Esophagus mucosa (tissue), 1 donor: ENCODE results near the gene LIPE. TPM values are rescaled to one million over a fixed set of nuclear protein-coding genes. Genes with fewer than 3 reads are reported as not detected.

Source experiments
- ATAC-seq: fragments of 200-7000 bp; cut with Tn5 transposase; one replicate; pipeline ENCODE4 v1.9.1; 2020
- total RNA-seq: library from RNA; stranded (reverse); gene quantifications from one replicate; pipeline ENCODE4 v1.2.4, GENCODE V29; 2023
- donor health status: DM: yes; HTN: yes; CAD: no.

LIPE gene
- total RNA-seq, 1 donor from 2014 or later: 10.8 TPM

GRCh38 chr19:42352301-42353259 is 74.6 kb downstream of the LIPE start:
- ATAC-seq: no peak

Other genes starting within 250 kb of the LIPE start
- 11.6 TPM for gene DEDD2, start 209.7 kb downstream of the LIPE start, total RNA-seq
- 4.5 TPM for gene ZNF526, start 207.1 kb downstream of the LIPE start, total RNA-seq
- 26.4 TPM for gene GSK3A, start 184.8 kb downstream of the LIPE start, total RNA-seq
- 21.5 TPM for gene ERF, start 172.3 kb downstream of the LIPE start, total RNA-seq
- gene CIC, start 158.1 kb downstream of the LIPE start, total RNA-seq: 31.4 TPM
- gene PRR19, start 125.3 kb downstream of the LIPE start, total RNA-seq: 0.84 TPM
- gene PAFAH1B3, start 124.8 kb downstream of the LIPE start, total RNA-seq: 32.5 TPM
- gene TMEM145, start 114.1 kb downstream of the LIPE start, total RNA-seq: 0.20 TPM
- 8.1 TPM for gene MEGF8, start 101.8 kb downstream of the LIPE start, total RNA-seq
- gene CNFN, start 37.1 kb downstream of the LIPE start, total RNA-seq: 1,078 TPM
- gene CXCL17, start 15.6 kb upstream of the LIPE start, total RNA-seq: 38.6 TPM
- 97.8 TPM for gene CEACAM1, start 101.1 kb upstream of the LIPE start, total RNA-seq
- not detected for gene CEACAM8, start 167.5 kb upstream of the LIPE start, total RNA-seq